WTC11 (cell line): Measurements from ENCODE around the gene YIPF5.

Experiments used
- KAT7 ChIP-seq: sonication (generic); formaldehyde crosslinking; IDR thresholded peaks from 2 replicates; pipeline ENCODE4 v1.8.1; 2023; ENCODE audit warnings: missing genetic modification reagents, mild to moderate bottlenecking, borderline replicate concordance
- SMAD3 ChIP-seq: sonication (generic); formaldehyde crosslinking; IDR thresholded peaks from 2 replicates; pipeline ENCODE4 v1.8.0; 2022; ENCODE audit warnings: missing genetic modification reagents, mild to moderate bottlenecking, borderline replicate concordance
- TEAD4 ChIP-seq: sonication (generic); formaldehyde crosslinking; IDR thresholded peaks from 2 replicates; pipeline ENCODE4 v1.8.0; 2022; ENCODE audit warnings: mild to moderate bottlenecking, missing genetic modification reagents
- TF ChIP-seq, protein P1 (sequence below): fragments of 200-600 bp; IDR thresholded peaks from 2 replicates; pipeline ENCODE4 v1.8.0; 2022; ENCODE audit warnings: antibody characterized with exemption
- TF ChIP-seq, protein P2 (sequence below): sonication (generic); formaldehyde crosslinking; IDR thresholded peaks from 2 replicates; pipeline ENCODE4 v1.8.0; 2022; ENCODE audit warnings: mild to moderate bottlenecking, missing genetic modification reagents
- TF ChIP-seq, protein P3 (sequence below): sonication (generic); formaldehyde crosslinking; IDR thresholded peaks from 2 replicates; pipeline ENCODE4 v1.8.1; 2022; ENCODE audit warnings: low read depth, missing genetic modification reagents, borderline replicate concordance
- TF ChIP-seq, protein P4 (sequence below): sonication (generic); formaldehyde crosslinking; IDR thresholded peaks from 2 replicates; pipeline ENCODE4 v1.8.1; 2023; ENCODE audit warnings: mild to moderate bottlenecking, missing genetic modification reagents

DNA sequence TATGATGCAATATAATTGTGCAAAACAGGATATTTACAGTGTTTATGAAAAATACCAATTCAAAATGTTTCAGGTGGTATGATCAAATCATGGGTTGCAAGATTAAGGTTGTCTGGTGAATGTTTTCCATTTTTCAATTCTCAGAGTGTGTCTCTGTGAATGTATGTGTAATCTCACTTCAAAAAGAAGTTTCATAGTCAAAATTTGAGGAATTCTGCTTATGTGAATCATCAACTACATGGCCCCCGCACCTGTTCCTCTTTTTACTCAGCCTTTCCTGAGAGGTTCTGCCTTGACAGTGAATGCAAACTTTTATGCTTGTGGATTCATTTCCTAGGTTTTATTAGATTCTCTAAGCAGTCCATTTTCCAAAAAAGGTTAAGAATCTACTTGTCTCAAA, 32.3 kb upstream of the YIPF5 start:
- TF ChIP-seq, protein P1, sequence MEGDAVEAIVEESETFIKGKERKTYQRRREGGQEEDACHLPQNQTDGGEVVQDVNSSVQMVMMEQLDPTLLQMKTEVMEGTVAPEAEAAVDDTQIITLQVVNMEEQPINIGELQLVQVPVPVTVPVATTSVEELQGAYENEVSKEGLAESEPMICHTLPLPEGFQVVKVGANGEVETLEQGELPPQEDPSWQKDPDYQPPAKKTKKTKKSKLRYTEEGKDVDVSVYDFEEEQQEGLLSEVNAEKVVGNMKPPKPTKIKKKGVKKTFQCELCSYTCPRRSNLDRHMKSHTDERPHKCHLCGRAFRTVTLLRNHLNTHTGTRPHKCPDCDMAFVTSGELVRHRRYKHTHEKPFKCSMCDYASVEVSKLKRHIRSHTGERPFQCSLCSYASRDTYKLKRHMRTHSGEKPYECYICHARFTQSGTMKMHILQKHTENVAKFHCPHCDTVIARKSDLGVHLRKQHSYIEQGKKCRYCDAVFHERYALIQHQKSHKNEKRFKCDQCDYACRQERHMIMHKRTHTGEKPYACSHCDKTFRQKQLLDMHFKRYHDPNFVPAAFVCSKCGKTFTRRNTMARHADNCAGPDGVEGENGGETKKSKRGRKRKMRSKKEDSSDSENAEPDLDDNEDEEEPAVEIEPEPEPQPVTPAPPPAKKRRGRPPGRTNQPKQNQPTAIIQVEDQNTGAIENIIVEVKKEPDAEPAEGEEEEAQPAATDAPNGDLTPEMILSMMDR: no peak
- no peak for TF ChIP-seq KAT7 (CRISPR knock-in tag)
- TF ChIP-seq, protein P2, sequence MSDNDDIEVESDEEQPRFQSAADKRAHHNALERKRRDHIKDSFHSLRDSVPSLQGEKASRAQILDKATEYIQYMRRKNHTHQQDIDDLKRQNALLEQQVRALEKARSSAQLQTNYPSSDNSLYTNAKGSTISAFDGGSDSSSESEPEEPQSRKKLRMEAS (CRISPR knock-in tag): no peak
- TF ChIP-seq, protein P3, sequence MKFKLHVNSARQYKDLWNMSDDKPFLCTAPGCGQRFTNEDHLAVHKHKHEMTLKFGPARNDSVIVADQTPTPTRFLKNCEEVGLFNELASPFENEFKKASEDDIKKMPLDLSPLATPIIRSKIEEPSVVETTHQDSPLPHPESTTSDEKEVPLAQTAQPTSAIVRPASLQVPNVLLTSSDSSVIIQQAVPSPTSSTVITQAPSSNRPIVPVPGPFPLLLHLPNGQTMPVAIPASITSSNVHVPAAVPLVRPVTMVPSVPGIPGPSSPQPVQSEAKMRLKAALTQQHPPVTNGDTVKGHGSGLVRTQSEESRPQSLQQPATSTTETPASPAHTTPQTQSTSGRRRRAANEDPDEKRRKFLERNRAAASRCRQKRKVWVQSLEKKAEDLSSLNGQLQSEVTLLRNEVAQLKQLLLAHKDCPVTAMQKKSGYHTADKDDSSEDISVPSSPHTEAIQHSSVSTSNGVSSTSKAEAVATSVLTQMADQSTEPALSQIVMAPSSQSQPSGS (CRISPR knock-in tag): no peak
- no peak for TF ChIP-seq TEAD4 (CRISPR knock-in tag)
- TF ChIP-seq, protein P4, sequence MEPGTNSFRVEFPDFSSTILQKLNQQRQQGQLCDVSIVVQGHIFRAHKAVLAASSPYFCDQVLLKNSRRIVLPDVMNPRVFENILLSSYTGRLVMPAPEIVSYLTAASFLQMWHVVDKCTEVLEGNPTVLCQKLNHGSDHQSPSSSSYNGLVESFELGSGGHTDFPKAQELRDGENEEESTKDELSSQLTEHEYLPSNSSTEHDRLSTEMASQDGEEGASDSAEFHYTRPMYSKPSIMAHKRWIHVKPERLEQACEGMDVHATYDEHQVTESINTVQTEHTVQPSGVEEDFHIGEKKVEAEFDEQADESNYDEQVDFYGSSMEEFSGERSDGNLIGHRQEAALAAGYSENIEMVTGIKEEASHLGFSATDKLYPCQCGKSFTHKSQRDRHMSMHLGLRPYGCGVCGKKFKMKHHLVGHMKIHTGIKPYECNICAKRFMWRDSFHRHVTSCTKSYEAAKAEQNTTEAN (CRISPR knock-in tag): no peak
- TF ChIP-seq SMAD3: no peak
